ENCODE results near the gene MUC2.

MUC2 gene

GRCh38 chr11:1089738-1090599 lies 15.3 kb downstream of the MUC2 start:
- no peak for DNase-seq

DNA sequence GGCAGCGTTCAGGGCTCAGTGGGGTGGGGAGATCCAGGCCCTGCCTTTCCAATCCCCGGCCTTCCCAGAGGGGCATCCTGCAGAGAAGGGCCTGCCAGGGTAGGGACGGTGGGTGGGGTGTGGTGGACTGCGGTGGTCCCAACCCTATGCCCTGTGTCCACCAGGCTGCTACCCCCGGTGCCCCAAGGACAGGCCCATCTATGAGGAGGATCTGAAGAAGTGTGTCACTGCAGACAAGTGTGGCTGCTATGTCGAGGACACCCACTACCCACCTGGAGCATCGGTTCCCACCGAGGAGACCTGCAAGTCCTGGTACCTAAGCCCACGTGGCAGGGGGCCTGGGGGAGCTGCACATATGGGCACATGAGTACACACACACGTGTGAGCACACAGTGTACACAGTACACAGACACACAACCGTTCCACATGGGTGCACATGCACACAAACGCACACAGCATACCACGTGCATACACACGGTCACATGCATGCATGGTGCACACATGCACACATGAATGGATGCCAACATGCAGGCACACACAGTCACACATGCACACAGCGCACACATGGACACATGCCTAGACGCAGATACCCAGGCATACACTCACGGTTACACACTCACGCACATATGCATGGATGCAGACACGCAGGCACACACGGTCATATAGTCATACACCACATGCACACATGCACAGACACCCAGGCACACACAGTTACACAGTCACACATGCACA lies 16.1 kb downstream of the MUC2 start:
- DNase-seq = no peak

- no peak for DNase-seq
Measured at GRCh38 chr11:1091332-1092083, 16.8 kb downstream of the MUC2 start.

DNA sequence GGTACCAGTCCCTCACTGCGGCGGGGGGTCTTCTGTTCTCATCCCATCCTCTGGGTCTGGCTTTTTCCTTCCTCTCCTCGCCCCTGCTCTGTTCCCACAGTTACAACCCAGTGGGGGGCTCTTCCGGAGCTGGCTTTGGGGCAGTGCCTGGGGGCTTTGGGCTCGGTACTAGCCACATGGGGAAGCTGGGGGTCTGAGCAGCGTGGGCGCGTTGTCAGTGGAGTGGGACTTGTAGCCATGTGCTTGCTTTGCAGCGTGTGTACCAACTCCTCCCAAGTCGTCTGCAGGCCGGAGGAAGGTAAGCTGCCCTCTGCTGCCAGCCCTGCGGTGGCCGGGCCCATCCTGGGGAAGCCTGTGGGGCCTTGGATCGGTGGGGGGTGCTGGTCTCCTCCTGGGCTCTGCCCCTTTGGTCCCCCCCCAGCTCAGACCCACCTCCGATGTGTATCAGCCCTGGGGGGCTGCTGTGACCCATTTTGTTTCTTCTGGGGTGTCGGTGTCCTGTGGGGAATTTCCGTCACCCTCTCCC lies 17.5 kb downstream of the MUC2 start:
- DNase-seq = no peak

DNA sequence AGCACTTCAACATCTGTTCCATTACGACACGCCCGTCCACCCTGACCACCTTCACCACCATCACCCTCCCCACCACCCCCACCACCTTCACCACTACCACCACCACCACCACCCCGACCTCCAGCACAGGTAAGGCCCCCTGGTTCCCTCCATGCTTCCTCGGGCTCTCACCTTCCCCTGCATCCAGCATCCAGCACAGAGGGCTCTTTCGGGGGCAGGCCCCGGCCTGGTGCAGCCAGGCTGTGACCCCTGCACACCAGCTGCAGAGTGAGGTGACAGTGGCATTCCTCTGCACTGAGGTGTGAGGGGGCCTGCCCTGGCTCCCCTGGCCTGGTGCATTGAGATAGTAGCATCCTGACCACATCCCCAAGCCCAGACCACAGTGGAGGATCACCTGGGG lies 18.2 kb downstream of the MUC2 start:
- DNase-seq = no peak

- no peak for DNase-seq
Measured at GRCh38 chr11:1099519-1100355, 25.1 kb downstream of the MUC2 start.

GRCh38 chr11:1100417-1101245 lies 26.0 kb downstream of the MUC2 start:
- no peak for DNase-seq

GRCh38 chr11:1101318-1102089 lies 26.8 kb downstream of the MUC2 start:
- DNase-seq = no peak

GRCh38 chr11:1102221-1102971 lies 27.7 kb downstream of the MUC2 start:
- no peak for DNase-seq

- DNase-seq = no peak
Measured at GRCh38 chr11:1102996-1103395, 28.3 kb downstream of the MUC2 start.

GRCh38 chr11:1103401-1104360 lies 29.0 kb downstream of the MUC2 start:
- DNase-seq = no peak

DNA sequence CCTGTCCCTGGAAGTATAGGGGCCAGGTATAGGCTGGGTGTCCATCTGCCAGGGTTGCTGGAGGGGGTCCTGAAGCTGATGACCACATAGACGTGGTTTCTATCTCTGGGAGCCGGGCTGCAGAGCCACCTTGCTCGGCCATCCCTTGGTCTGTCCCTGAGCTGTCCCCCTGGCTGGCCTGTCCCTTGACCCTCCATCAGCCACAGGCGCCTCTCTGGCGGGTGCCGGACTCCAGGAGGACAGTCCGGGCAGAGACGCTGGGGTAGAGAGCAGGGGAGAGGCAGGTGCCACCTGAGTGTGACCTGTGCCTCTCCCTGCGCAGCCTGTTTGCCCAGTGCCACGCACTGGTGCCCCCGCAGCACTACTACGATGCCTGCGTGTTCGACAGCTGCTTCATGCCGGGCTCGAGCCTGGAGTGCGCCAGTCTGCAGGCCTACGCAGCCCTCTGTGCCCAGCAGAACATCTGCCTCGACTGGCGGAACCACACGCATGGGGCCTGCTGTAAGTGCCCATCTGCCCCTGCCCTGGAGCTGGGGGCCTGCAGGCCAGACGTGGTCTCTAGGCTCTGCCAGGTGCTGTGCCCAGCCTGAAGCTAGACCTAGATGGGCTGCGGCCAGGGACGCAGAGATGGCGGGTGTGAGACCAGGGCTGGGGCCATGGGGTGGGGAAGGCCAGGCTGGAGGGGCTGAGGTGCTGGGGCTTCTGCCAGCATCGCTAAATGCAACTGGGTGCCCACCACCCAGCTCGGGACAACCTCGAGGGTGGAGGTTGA lies 29.9 kb downstream of the MUC2 start:
- no peak for DNase-seq

DNA sequence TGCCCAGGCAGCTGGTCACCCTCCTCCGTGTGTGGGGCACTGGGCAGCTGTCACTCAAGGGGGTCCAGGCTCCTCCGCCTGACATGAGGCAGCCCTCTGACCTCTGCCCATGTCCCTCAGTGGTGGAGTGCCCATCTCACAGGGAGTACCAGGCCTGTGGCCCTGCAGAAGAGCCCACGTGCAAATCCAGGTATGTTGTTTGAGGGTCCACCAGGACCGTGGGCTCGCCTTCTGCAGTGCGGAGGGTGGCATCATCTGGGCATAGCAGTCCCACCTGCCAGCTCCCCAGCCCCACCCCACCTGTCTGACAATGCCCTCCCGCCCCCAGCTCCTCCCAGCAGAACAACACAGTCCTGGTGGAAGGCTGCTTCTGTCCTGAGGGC lies 30.5 kb downstream of the MUC2 start:
- no peak for DNase-seq

DNA sequence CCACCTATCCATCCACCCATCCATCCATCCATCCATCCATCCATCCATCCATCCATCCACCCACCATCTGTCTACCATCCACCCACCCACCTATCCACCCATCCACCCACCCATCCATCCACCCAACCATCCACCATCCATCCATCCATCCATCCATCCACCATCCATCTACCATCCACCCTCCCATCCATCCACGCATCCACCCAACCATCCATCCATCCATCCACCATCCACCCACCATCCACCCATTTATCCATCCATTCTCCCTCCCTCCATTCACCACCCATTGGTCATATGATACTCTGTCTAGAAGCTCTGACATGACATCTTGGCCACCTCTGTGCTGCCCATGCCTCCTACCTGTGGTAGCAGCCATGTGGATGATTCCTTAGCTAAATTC lies 31.7 kb downstream of the MUC2 start:
- no peak for DNase-seq

DNA sequence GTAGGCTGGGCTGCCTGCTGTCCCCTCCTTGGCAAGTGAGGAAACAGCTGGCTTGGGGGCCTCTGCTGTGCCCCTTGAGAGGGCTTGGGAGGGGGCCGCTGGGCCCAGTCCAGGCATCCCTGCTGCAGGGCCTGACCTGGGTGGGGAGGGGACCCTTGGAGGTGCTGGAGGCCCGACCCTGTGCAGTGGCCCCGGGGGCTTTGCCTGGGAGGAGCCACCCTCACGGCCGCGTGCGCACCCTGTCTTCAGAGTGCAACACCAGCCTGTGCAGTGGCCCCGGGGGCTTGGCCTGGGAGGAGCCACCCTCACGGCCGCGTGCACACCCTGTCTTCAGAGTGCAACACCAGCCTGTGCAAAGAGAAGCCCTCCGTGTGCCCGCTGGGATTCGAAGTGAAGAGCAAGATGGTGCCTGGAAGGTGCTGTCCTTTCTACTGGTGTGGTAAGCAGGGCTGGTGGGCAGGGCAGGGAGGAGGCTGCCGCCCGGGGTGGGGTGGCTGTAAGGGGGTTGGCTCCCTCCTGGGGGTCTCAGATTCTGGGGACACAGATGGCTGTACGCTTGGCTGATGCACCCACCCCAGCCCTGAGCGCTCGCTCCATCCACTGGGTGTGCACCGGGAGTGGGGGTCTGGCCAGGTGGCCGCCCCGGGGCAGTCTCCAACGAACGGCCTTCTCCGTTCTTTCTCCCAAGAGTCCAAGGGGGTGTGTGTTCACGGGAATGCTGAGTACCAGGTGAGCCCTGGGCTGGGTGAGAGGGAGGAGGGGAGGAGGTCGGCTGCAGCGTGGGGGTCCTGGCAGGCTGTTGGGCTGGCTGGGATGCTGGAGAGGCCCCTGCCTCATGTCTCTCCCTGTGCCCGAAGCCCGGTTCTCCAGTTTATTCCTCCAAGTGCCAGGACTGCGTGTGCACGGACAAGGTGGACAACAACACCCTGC lies 32.9 kb downstream of the MUC2 start:
- DNase-seq = no peak

DNA sequence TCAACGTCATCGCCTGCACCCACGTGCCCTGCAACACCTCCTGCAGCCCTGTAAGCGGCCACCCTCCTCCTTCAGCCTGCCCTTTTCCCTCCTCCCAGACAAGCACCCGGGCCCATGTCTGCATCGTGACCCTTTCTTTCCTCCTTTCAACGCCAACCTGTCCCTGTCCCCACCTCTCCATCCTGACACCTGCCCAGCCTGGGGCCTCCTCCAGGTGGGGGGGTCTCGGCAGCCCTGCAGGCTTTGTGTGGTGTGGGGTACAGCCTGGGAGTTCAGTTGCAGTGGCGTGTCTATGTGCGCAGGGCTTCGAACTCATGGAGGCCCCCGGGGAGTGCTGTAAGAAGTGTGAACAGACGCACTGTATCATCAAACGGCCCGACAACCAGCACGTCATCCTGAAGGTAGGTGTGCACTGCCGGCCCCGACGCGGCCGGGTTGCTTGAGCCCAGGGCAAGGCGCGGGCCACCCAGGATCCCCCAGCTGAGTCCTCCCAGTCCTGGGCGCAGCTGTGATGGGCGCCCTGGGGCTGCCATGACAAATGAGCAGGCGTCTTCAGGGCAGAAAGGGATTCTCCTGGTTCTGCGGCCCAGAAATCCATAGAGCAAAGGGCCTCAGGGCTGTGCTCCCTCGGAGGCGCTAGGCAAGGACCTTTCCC lies 33.7 kb downstream of the MUC2 start:
- no peak for DNase-seq

All from stimulated activated CD8-positive, alpha-beta memory T cell treated with anti-CD3 and anti-CD28 coated beads, Interleukin-4, amount 100 ng/mL, for 48 hours (primary cell).